Choroid plexus epithelial cell (primary cell): ENCODE results near the gene MAST1.

Experiments used
- DNase-seq: peaks from one replicate; pipeline ENCODE4 v3.0.0-alpha.2; 2010; ENCODE audit warnings: low read depth
- H3K4me3 ChIP-seq: 2 replicates; pipeline ENCODE4 v1.5.1; 2011; ENCODE audit warnings: low read depth, mild to moderate bottlenecking, control low read depth, low read length, moderate library complexity
- CTCF ChIP-seq: conservative IDR thresholded peaks from 2 replicates; pipeline ENCODE4 v1.5.1; 2011; ENCODE audit warnings: low read depth, mild to moderate bottlenecking, control low read depth, inconsistent platforms, low read length, moderate library complexity

MAST1 gene

GRCh38 chr19:12872941-12873890 is 34.9 kb downstream of the MAST1 start:
- H3K4me3 ChIP-seq = peak overlapping the region; percentile 24
- DNase-seq = peak; percentile 62
- no peak for TF ChIP-seq CTCF

- no peak for DNase-seq
- TF ChIP-seq CTCF = no peak
- no peak overlapping the region for H3K4me3 ChIP-seq
Measured at GRCh38 chr19:12873891-12874745, 35.8 kb downstream of the MAST1 start.

GRCh38 chr19:12875086-12875485 is 36.8 kb downstream of the MAST1 start:
- no peak for TF ChIP-seq CTCF

GRCh38 chr19:12880551-12881171 is 42.3 kb downstream of the MAST1 start:
- peak; percentile 16 for DNase-seq
- TF ChIP-seq CTCF = no peak

More at GRCh38 chr19:12875086-12875485, 36.8 kb downstream of the MAST1 start:
- H3K4me3 ChIP-seq = no peak overlapping the region
- no peak for DNase-seq

GRCh38 chr19:12881172-12881808 is 43.0 kb downstream of the MAST1 start, which contains the start of gene DNASE2:
TSS of gene DNASE2 (minus strand) at chr19:12881449. CDS start at chr19:12881375, 74 bp downstream.
- no peak for TF ChIP-seq CTCF
- peak; percentile 87 for DNase-seq
- peak within 1 kb of the TSS; percentile 79 for H3K4me3 ChIP-seq

More at GRCh38 chr19:12880551-12881171, 42.3 kb downstream of the MAST1 start:
- peak overlapping the region; percentile 79 for H3K4me3 ChIP-seq

GRCh38 chr19:12882589-12882988 is 44.3 kb downstream of the MAST1 start:
- H3K4me3 ChIP-seq = no peak overlapping the region
- DNase-seq = no peak
- no peak for TF ChIP-seq CTCF
